IMR-90 (cell line): ENCODE results near the gene POU2AF1. TPM values are rescaled to one million over a fixed set of nuclear protein-coding genes. Genes with fewer than 3 reads are reported as not detected.

Experiments used
- ATAC-seq: fragments of 200-7000 bp; cut with Tn5 transposase; 2 replicates; pipeline ENCODE4 v1.9.1; 2020; ENCODE audit warnings: low read depth, mild to moderate bottlenecking, moderate library complexity
- BruUV-seq: library from RNA; stranded (reverse); fragments of 400-500 nt; replicated peaks from 2 replicates; lab custom pipeline; 2021; lab: Mats Ljungman, UMichigan
- CTCF ChIA-PET: fragments of 300-600 bp; formaldehyde crosslinking; extraction: SDS; loops from one replicate; lab custom pipeline; 2021; ENCODE audit warnings: antibody characterized with exemption; lab: Yijun Ruan, JAX
- POLR2A ChIA-PET: fragments of 300-600 bp; sonication (Branson Sonifier 250); formaldehyde crosslinking; loops from one replicate; lab custom pipeline; 2022; ENCODE audit warnings: antibody characterized with exemption; ENCODE audit not compliant: unreplicated experiment; lab: Charles Lee
- DNase-seq: peaks from one replicate; pipeline ENCODE4 v3.0.0; 2013
- H2AFZ ChIP-seq: replicated peaks from 2 replicates; pipeline ENCODE3; 2013; ENCODE audit warnings: low read length, mild to moderate bottlenecking; ENCODE audit not compliant: poor library complexity
- H2AK5ac ChIP-seq: 2 replicates; pipeline ENCODE4 v1.6.1; 2013; ENCODE audit warnings: low read depth, low read length, inconsistent platforms
- H2AK9ac ChIP-seq: replicated peaks from 2 replicates; pipeline ENCODE3; 2013; ENCODE audit warnings: mild to moderate bottlenecking, low read depth, low read length, moderate library complexity; ENCODE audit not compliant: poor library complexity
- H2BK120ac ChIP-seq: 2 replicates; pipeline ENCODE4 v1.6.1; 2013; ENCODE audit warnings: low read depth, low read length, inconsistent platforms
- H2BK15ac ChIP-seq: 3 replicates; pipeline ENCODE4 v1.6.1; 2013; ENCODE audit warnings: low read depth, low read length, inconsistent platforms
- H2BK20ac ChIP-seq: 2 replicates; pipeline ENCODE4 v1.6.1; 2013; ENCODE audit warnings: low read depth, mild to moderate bottlenecking, inconsistent platforms, low read length, moderate library complexity
- H2BK5ac ChIP-seq: 2 replicates; pipeline ENCODE4 v1.6.1; 2013; ENCODE audit warnings: mild to moderate bottlenecking, low read depth, low read length, inconsistent platforms; ENCODE audit not compliant: poor library complexity, severe bottlenecking
- H3K14ac ChIP-seq: replicated peaks from 2 replicates; pipeline ENCODE4 v1.6.1; 2013; ENCODE audit warnings: low read depth, low read length, inconsistent platforms
- H3K18ac ChIP-seq: 2 replicates; pipeline ENCODE4 v1.6.1; 2013; ENCODE audit warnings: low read depth, low read length, control low read depth
- H3K23ac ChIP-seq: 2 replicates; pipeline ENCODE4 v1.6.1; 2013; ENCODE audit warnings: low read depth, low read length, inconsistent platforms
- H3K27ac ChIP-seq: 2 replicates; pipeline ENCODE4 v1.5.1; 2013; ENCODE audit warnings: mild to moderate bottlenecking, control low read depth, low read length; ENCODE audit not compliant: insufficient read depth
- H3K27me3 ChIP-seq: 2 replicates; pipeline ENCODE4 v1.6.1; 2013; ENCODE audit warnings: low read length; ENCODE audit not compliant: control insufficient read depth, insufficient read depth
- H3K36me3 ChIP-seq: 2 replicates; pipeline ENCODE4 v1.6.1; 2013; ENCODE audit warnings: low read length, mixed read lengths; ENCODE audit not compliant: control insufficient read depth, insufficient read depth
- H3K4ac ChIP-seq: 2 replicates; pipeline ENCODE4 v1.6.1; 2013; ENCODE audit warnings: low read depth, low read length, inconsistent platforms
- H3K4me1 ChIP-seq: 2 replicates; pipeline ENCODE4 v1.6.1; 2013; ENCODE audit warnings: low read length, mixed read lengths; ENCODE audit not compliant: control insufficient read depth, insufficient read depth
- H3K4me2 ChIP-seq: 2 replicates; pipeline ENCODE4 v1.6.1; 2013; ENCODE audit warnings: low read depth, mild to moderate bottlenecking, control low read depth, low read length, moderate library complexity
- H3K4me3 ChIP-seq: 2 replicates; pipeline ENCODE4 v1.5.1; 2013; ENCODE audit warnings: low read depth, mild to moderate bottlenecking, control low read depth, low read length, moderate library complexity; ENCODE audit not compliant: insufficient read depth
- H3K56ac ChIP-seq: 2 replicates; pipeline ENCODE4 v1.6.1; 2013; ENCODE audit warnings: low read length, inconsistent platforms; ENCODE audit not compliant: insufficient read depth; ENCODE audit errors: extremely low read depth
- H3K79me1 ChIP-seq, 2 experiments: 2 replicates each; pipeline ENCODE4 v1.6.1; 2013; ENCODE audit warnings: low read length in 2 of 2, inconsistent platforms in 1 of 2, low read depth in 1 of 2
- H3K9ac ChIP-seq: 2 replicates; pipeline ENCODE4 v1.6.1; 2013; ENCODE audit warnings: low read depth, low read length, control low read depth
- H3K9me1 ChIP-seq: 2 replicates; pipeline ENCODE4 v1.6.1; 2013; ENCODE audit warnings: low read length, inconsistent platforms; ENCODE audit not compliant: insufficient read depth
- H3K9me3 ChIP-seq: 2 replicates; pipeline ENCODE4 v1.6.1; 2013; ENCODE audit warnings: low read length; ENCODE audit not compliant: control insufficient read depth, insufficient read depth
- H4K20me1 ChIP-seq: 2 replicates; pipeline ENCODE4 v1.6.1; 2013; ENCODE audit warnings: low read length, inconsistent platforms; ENCODE audit not compliant: insufficient read depth
- H4K5ac ChIP-seq: 2 replicates; pipeline ENCODE4 v1.6.1; 2013; ENCODE audit warnings: mild to moderate bottlenecking, low read depth, low read length, control low read depth
- H4K8ac ChIP-seq, 2 experiments: 2 replicates each; pipeline ENCODE4 v1.6.1; 2013; ENCODE audit warnings: low read depth in 2 of 2, low read length in 2 of 2, control low read depth in 1 of 2, inconsistent platforms in 1 of 2
- H4K91ac ChIP-seq: 2 replicates; pipeline ENCODE4 v1.6.1; 2013; ENCODE audit warnings: low read depth, low read length, inconsistent platforms; ENCODE audit not compliant: insufficient read depth
- BHLHE40 ChIP-seq: fragments of 150-350 bp; IDR thresholded peaks from 2 replicates; pipeline ENCODE4 v1.6.1; 2016; ENCODE audit warnings: mild to moderate bottlenecking, low read depth, low read length
- ELK1 ChIP-seq: fragments of 150-350 bp; IDR thresholded peaks from 2 replicates; pipeline ENCODE4 v1.6.1; 2016; ENCODE audit warnings: low read depth, mild to moderate bottlenecking, low read length, moderate library complexity, borderline replicate concordance
- WGBS, 2 experiments: methylation state at CpG; one replicate each; pipeline versions ENCODE4 v1.1.5 to v1.1.7; 2013; ENCODE audit warnings: missing lambda C conversion rate in 2 of 2; ENCODE audit not compliant: insufficient read length in 1 of 2; ENCODE audit errors: extremely low coverage in 2 of 2; 5-methylcytosine and 5-hydroxymethylcytosine counted together
- dilution Hi-C: fragments of 300-500 bp; cut with HindIII; formaldehyde crosslinking; loops from one replicate; pipeline ENCODE4 v1.14.3; 2018; ENCODE audit warnings: low sequenced_read_pairs; ENCODE audit not compliant: unreplicated experiment
- in situ Hi-C: fragments of 300-500 bp; cut with MboI; formaldehyde crosslinking; loops from 3 replicates; pipeline ENCODE4 v1.14.3; 2019; ENCODE audit warnings: low sequenced_read_pairs, inconsistent platforms, mixed read lengths
- intact Hi-C: fragments of 100-400 bp; cut with micrococcal nuclease; formaldehyde crosslinking; loops from 2 replicates; pipeline ENCODE4 v1.10.0; 2022
- polyA plus RNA-seq, 3 experiments: library from polyadenylated mRNA; depleted of rRNA; stranded (reverse); fragments of >200 nt; gene quantifications; 2 replicates each; pipeline ENCODE4 v1.2.3, GENCODE V29; 2012; ENCODE audit warnings: low replicate concordance in 1 of 3
- total RNA-seq: library from RNA; depleted of rRNA; stranded (reverse); fragments of >200 nt; gene quantifications from 2 replicates; pipeline ENCODE4 v1.2.3, GENCODE V29; 2012

Gene POU2AF1
- total and polyA plus RNA-seq, 2 of the 4 experiments (the other 2 are of a cell fraction): not detected

- no peaks in the 10 kb centered on the region for H3K9me1 ChIP-seq
- H3K56ac ChIP-seq: no peak overlapping the region
- TF ChIP-seq ELK1: no peak
- TF ChIP-seq BHLHE40: 0 out of 2 replicates have a peak, but pooled peaks have one; percentile 12
- H4K20me1 ChIP-seq: no peaks in the 10 kb centered on the region
- no peaks in the 10 kb centered on the region for H3K36me3 ChIP-seq
- no peak overlapping the region for H2AK9ac ChIP-seq
- H3K23ac ChIP-seq: no peak overlapping the region
- intact Hi-C loops: no loop called here
- ChIA-PET CTCF (interaction anchor here (2.6 kb wide), 1 partner anchor 144 kb away, joined by 12 read pairs; no protein-coding TSS in a partner anchor), POLR2A (no interaction called here)
- WGBS, 2 experiments: 80% methylated on average over 1 of the region's 4 CpGs; no CpG with 5 or more reads in 1 of the 2 experiments
- no peak overlapping the region for H3K18ac ChIP-seq
- in situ Hi-C loops: loop anchor here (25.0 kb wide), 2 partner anchors 965 to 1215 kb away; no protein-coding TSS in a partner anchor
- H3K4ac ChIP-seq: no peak overlapping the region
- H3K4me2 ChIP-seq: no peak overlapping the region
- H2BK120ac ChIP-seq: no peak overlapping the region
- no peaks in the 10 kb centered on the region for H3K79me1 ChIP-seq
- no peak overlapping the region for H3K14ac ChIP-seq
- H3K9me3 ChIP-seq: no peaks in the 10 kb centered on the region
- H3K27me3 ChIP-seq: peaks cover 16% of the 10 kb centered on the region
- no peak overlapping the region for H2AK5ac ChIP-seq
- H3K9ac ChIP-seq: no peak overlapping the region
- H4K5ac ChIP-seq: no peak overlapping the region
- no TSS peak for BruUV-seq
- no peak overlapping the region for H3K4me3 ChIP-seq
- H2AFZ ChIP-seq: no peak overlapping the region
- DNase-seq (no peak), ATAC-seq (no peak)
- H2BK5ac ChIP-seq: no peak overlapping the region
- H2BK15ac ChIP-seq: no peak overlapping the region
- H2BK20ac ChIP-seq: no peak overlapping the region
- no peaks in the 10 kb centered on the region for H3K4me1 ChIP-seq
- H4K91ac ChIP-seq: no peak overlapping the region
- dilution Hi-C loops: no loop called here
- H3K27ac ChIP-seq: no peak overlapping the region
- no peak overlapping the region for H4K8ac ChIP-seq
Measured at GRCh38 chr11:111427471-111427912, 48.4 kb upstream of the POU2AF1 start.
